Gastroesophageal sphincter (tissue), 3 donors: Measurements from ENCODE around the gene GSAP.

Experiments
- CTCF ChIP-seq, 4 experiments: fragments of 200-600 bp in 2 of 4; fragments of 450-650 bp in 2 of 4; sonication (generic) in 1 of 4; IDR thresholded peaks; one replicate each; pipeline ENCODE4 v1.5.1; 2017 to 2019; ENCODE audit warnings: antibody characterized with exemption in 4 of 4, mild to moderate bottlenecking in 2 of 4, moderate library complexity in 2 of 4
- POLR2A ChIP-seq, 2 donors: fragments of 450-650 bp; IDR thresholded peaks; one replicate each; pipeline ENCODE4 v1.6.1; 2017; ENCODE audit warnings: antibody characterized with exemption in 2 of 2, mild to moderate bottlenecking in 2 of 2, moderate library complexity in 1 of 2
- POLR2AphosphoS5 ChIP-seq: sonication (generic); formaldehyde crosslinking; IDR thresholded peaks from one replicate; pipeline ENCODE4 v1.6.1; 2017; ENCODE audit warnings: antibody characterized with exemption

GRCh38 chr7:77443042-77443441, 26.9 kb upstream of the GSAP start:
- TF ChIP-seq CTCF (IDR thresholded peaks at IDR 0.05) (no peak), POLR2A (IDR thresholded peaks at IDR 0.05) (no peak), POLR2AphosphoS5 (no peak)
